Activated CD4-positive, alpha-beta T cell treated with anti-CD3 and anti-CD28 coated beads for 4 hours (primary cell): ENCODE measurements around the gene UBE2Q1.

Experiments
- DNase-seq, 2 donors: peaks; one replicate each; pipeline ENCODE4 v3.0.0-alpha.2; 2020

UBE2Q1 gene

DNA sequence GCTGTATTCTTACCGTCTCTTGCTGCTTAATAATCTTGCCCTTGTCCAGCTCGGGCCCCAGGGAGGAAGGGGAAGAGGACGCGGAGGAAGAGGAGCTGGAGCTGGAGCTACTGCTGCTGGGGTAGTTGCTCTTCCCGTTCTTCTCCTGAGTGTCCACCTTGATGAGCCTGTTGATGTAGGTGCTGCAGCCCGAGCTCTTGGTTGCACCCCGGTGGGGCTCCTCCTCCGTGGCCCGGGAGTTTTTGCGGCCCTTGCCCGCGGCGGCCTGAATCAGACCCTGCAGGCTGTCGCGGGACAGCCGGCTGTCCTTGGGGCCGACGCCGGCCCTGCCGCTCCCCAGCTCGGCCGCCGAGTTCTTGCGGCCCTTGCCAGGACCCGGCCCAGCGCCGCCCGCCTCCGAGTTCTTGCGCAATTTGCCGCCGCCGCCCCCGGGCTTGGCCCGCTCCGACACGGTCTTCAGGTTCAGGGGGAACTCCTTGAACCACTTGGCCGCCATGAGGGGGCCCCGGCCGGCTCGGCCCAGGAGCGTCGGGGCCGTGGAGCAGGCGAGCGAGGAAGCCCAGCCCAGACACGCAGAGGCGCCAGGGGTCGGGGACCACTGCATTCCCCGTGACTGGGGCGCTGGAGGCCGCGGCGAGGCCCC, 56.9 kb downstream of the UBE2Q1 start:
- DNase-seq, result no peak

GRCh38 chr1:154500533-154500932, 57.9 kb downstream of the UBE2Q1 start:
- DNase-seq, result no peak

GRCh38 chr1:154499446-154499845, 59.0 kb downstream of the UBE2Q1 start:
- DNase-seq, result no peak
